Stimulated activated CD8-positive, alpha-beta memory T cell treated with anti-CD3 and anti-CD28 coated beads, Interleukin-7, amount 100 ng/mL, for 24 hours (primary cell): ENCODE data around the gene SPATS1.
"Not testable (repeated sequence)": the region's sequence is repeated elsewhere in the genome, so short reads cannot be mapped to it uniquely, and the experiment has no call there.

ENCODE experiments used
- DNase-seq: peaks from one replicate; pipeline ENCODE4 v3.0.0-alpha.2; 2020; ENCODE audit warnings: low read depth

SPATS1 gene

GRCh38 chr6:44341095-44341890 is 1.2 kb upstream of the SPATS1 start:
- no peak for DNase-seq

GRCh38 chr6:44342052-44342451 is 398 bp upstream of the SPATS1 start:
- no peak for DNase-seq

GRCh38 chr6:44346818-44347217 is 4.4 kb downstream of the SPATS1 start:
- DNase-seq, result not testable (repeated sequence)

GRCh38 chr6:44349904-44350649 is 7.6 kb downstream of the SPATS1 start:
- DNase-seq, result no peak

- DNase-seq, result not testable (repeated sequence)
Observed at GRCh38 chr6:44350650-44350994, 8.2 kb downstream of the SPATS1 start.

- DNase-seq, result no peak
Observed at GRCh38 chr6:44352259-44352658, 9.8 kb downstream of the SPATS1 start.

GRCh38 chr6:44353336-44353735 is 10.9 kb downstream of the SPATS1 start:
- DNase-seq, result no peak

GRCh38 chr6:44355640-44356039 is 13.2 kb downstream of the SPATS1 start:
- DNase-seq, result no peak

GRCh38 chr6:44356487-44356886 is 14.0 kb downstream of the SPATS1 start:
- no peak for DNase-seq

GRCh38 chr6:44359973-44360372 is 17.5 kb downstream of the SPATS1 start:
- no peak for DNase-seq

- no peak for DNase-seq
Observed at GRCh38 chr6:44361947-44362346, 19.5 kb downstream of the SPATS1 start.

- no peak for DNase-seq
Observed at GRCh38 chr6:44363377-44363926, 21.0 kb downstream of the SPATS1 start.

GRCh38 chr6:44366781-44367180 is 24.3 kb downstream of the SPATS1 start:
- DNase-seq, result no peak

GRCh38 chr6:44367681-44368080 is 25.2 kb downstream of the SPATS1 start:
- DNase-seq, result no peak

GRCh38 chr6:44373051-44373450 is 30.6 kb downstream of the SPATS1 start:
- no peak for DNase-seq

GRCh38 chr6:44373787-44374186 is 31.3 kb downstream of the SPATS1 start:
- no peak for DNase-seq

- DNase-seq, result no peak
Observed at GRCh38 chr6:44375071-44375470, 32.6 kb downstream of the SPATS1 start.

- DNase-seq, result no peak
Observed at GRCh38 chr6:44377484-44377883, 35.0 kb downstream of the SPATS1 start.

- no peak for DNase-seq
Observed at GRCh38 chr6:44377971-44378370, 35.5 kb downstream of the SPATS1 start.

GRCh38 chr6:44381739-44382138 is 39.3 kb downstream of the SPATS1 start:
- DNase-seq, result no peak

GRCh38 chr6:44386364-44386928 is 44.0 kb downstream of the SPATS1 start:
- no peak for DNase-seq

GRCh38 chr6:44386929-44387345 is 44.5 kb downstream of the SPATS1 start:
- no peak for DNase-seq
